ENCODE measurements around the gene NLRP3. TPM values are rescaled to one million over a fixed set of nuclear protein-coding genes. Genes with fewer than 3 reads are reported as not detected.

The NLRP3 gene
- total and polyA plus RNA-seq, 2 of the 13 experiments (the other 11 are each of a cell fraction or from before 2014, with no cell fraction given): not detected

DNA sequence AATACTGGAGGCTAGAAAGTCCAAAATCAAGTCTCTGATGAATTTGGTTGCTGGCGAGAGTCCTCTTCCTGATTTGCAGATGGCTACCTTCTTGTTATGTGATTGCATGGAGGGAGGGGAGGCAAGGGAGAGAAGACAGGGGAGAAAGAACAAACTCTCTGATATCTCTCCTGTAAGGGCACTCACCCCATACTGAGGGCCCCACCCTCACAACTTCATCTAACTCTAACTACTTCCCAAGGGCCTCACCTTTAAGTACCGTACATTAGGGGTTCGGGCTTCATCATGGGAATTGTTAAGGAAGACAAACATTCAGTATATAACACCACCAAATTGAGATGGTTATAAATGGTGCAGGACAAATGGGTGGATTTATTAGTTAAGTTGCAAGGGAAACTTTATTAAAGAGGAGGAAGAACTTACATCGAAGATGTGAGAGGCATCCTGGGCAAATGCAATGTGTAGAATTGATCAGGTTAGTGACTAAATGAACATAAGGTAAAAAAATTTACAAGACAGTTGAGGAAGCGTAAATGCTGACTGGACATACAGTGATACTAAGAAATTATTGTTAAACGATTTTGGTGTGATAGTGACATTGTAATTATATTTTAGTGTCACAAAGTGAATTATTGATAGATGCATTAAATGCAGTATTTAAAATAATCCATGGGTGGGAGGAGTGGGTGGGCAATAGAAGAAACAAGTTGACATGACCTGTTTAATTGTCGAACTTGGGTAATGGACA lies 31.4 kb downstream of the NLRP3 start:
- ChIA-PET POLR2A (no interaction called here), CTCF (ENCODE audit: low intra/inter-chr PET ratio, low total read pairs) (no interaction called here)
- peak; percentile 84 for TF ChIP-seq ZNF264 (CRISPR knock-in tag; IDR thresholded peaks at IDR 0.05)
- peak; percentile 79 for TF ChIP-seq MAFF (IDR thresholded peaks at IDR 0.05; ENCODE audit: low read depth, low read length)
- no peak for TF ChIP-seq ZNF207 (IDR thresholded peaks at IDR 0.05; ENCODE audit: borderline replicate concordance)
- TF ChIP-seq MAFK (conservative IDR thresholded peaks at IDR 0.05 in 1 of 2, IDR thresholded peaks at IDR 0.05 in 1 of 2; ENCODE audit: low read length in 2 of 2): peak; percentile 68 to 83; a peak in 3 of 4 replicates
- H4K20me1 ChIP-seq (ENCODE audit: insufficient read depth, low read length): no peaks in the 10 kb centered on the region
- no peaks in the 10 kb centered on the region for H3K4me1 ChIP-seq (ENCODE audit: insufficient read depth, low read length)
- H3K9me3 ChIP-seq (ENCODE audit: low read length): no peaks in the 10 kb centered on the region
- WGBS (ENCODE audit: low lambda C conversion rate): 40% methylated on average over 7 of the region's 7 CpGs
- peaks cover 1 to 28% of the 10 kb centered on the region in 2 experiments; a peak in 1 of 5 replicates for H3K27me3 ChIP-seq (ENCODE audit: control insufficient read depth in 1 of 2, insufficient read depth in 2 of 2, low read length in 2 of 2)
- DNase-seq (ENCODE audit: low spot score): no peak
- H3K27ac ChIP-seq (ENCODE audit: extremely low read length, insufficient read depth, low read length): no peak overlapping the region
- no peak overlapping the region for H3K9ac ChIP-seq (ENCODE audit: insufficient read depth, low read depth, low read length)
- peak overlapping the region in 1 of 3 experiments; percentile 58; a peak in 1 of 6 replicates for H3K4me3 ChIP-seq (replicated peaks in 1 of 3; ENCODE audit: insufficient read depth in 1 of 3, low read depth in 2 of 3, low read length in 3 of 3)
- BruUV-seq (replicated peaks): no TSS peak
- intact Hi-C loops (cut with micrococcal nuclease; ENCODE audit: unreplicated experiment): no loop called here
- H3K36me3 ChIP-seq (replicated peaks in 1 of 2; ENCODE audit: control insufficient read depth in 1 of 2, insufficient read depth in 2 of 2, low read length in 2 of 2): no peaks in the 10 kb centered on the region
- no peak for FAIRE-seq
- no peaks in the 10 kb centered on the region for H3K79me2 ChIP-seq (ENCODE audit: insufficient read depth, low read length)
- H2AFZ ChIP-seq (ENCODE audit: low read length): no peak overlapping the region
- H3K4me2 ChIP-seq (ENCODE audit: low read depth, low read length): peak overlapping the region; percentile 59
- in situ Hi-C loops (cut with HindIII; ENCODE audit: extremely low pct_ligation_motif_present, low pct_unique_long_range_greater_than_20kb): no loop called here
- ATAC-seq: no peak

DNA sequence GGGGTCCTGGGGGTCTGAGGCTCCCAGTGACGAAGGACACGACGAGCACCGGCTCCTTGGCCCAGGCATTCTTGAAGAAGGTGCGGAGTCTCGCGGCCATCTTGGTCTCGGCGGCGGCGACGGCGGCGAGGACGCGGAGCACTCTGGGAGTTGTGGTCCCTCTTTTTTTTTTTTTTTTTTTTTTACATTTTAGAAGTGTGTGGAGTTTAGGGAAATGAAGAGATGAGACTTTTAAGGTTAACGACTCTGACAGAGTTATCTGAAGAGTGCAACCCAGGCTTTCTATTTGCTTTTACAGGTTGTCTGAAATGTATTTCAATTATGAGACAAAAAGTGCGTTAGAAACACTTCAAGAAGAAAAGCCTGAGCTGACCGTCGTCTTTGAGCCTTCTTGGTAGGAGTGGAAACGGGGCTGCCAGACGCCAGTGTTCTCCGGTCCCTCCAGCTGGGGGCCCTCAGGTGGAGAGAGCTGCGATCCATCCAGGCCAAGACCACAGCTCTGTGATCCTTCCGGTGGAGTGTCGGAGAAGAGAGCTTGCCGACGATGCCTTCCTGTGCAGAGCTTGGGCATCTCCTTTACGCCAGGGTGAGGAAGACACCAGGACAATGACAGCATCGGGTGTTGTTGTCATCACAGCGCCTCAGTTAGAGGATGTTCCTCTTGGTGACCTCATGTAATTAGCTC lies 32.3 kb downstream of the NLRP3 start:
- in situ Hi-C loops (cut with HindIII; ENCODE audit: extremely low pct_ligation_motif_present, low pct_unique_long_range_greater_than_20kb): no loop called here
- TF ChIP-seq, protein P1, sequence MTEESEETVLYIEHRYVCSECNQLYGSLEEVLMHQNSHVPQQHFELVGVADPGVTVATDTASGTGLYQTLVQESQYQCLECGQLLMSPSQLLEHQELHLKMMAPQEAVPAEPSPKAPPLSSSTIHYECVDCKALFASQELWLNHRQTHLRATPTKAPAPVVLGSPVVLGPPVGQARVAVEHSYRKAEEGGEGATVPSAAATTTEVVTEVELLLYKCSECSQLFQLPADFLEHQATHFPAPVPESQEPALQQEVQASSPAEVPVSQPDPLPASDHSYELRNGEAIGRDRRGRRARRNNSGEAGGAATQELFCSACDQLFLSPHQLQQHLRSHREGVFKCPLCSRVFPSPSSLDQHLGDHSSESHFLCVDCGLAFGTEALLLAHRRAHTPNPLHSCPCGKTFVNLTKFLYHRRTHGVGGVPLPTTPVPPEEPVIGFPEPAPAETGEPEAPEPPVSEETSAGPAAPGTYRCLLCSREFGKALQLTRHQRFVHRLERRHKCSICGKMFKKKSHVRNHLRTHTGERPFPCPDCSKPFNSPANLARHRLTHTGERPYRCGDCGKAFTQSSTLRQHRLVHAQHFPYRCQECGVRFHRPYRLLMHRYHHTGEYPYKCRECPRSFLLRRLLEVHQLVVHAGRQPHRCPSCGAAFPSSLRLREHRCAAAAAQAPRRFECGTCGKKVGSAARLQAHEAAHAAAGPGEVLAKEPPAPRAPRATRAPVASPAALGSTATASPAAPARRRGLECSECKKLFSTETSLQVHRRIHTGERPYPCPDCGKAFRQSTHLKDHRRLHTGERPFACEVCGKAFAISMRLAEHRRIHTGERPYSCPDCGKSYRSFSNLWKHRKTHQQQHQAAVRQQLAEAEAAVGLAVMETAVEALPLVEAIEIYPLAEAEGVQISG (CRISPR knock-in tag; IDR thresholded peaks at IDR 0.05): peak; percentile 70
- TF ChIP-seq SUZ12 (IDR thresholded peaks at IDR 0.05; ENCODE audit: low read depth, low read length): peak; percentile 33; the same call in 1 of the 2 replicates
- TF ChIP-seq HMG20B (CRISPR knock-in tag; conservative IDR thresholded peaks at IDR 0.05): no peak
- no peak for TF ChIP-seq CREM (IDR thresholded peaks at IDR 0.05)
- no peak for TF ChIP-seq CREM (CRISPR knock-in tag; IDR thresholded peaks at IDR 0.05)
- TF ChIP-seq ZFY (CRISPR knock-in tag; IDR thresholded peaks at IDR 0.05): 0 out of 2 replicates have a peak, but pooled peaks have one; percentile 33

More for the DNA sequence above, 32.3 kb downstream of the NLRP3 start:
- H3K4me2 ChIP-seq (ENCODE audit: low read depth, low read length): peak overlapping the region; percentile 59
- FAIRE-seq (no peak), ATAC-seq (peak; percentile 63), DNase-seq (ENCODE audit: low spot score) (no peak)
- no peaks in the 10 kb centered on the region for H4K20me1 ChIP-seq (ENCODE audit: insufficient read depth, low read length)
- WGBS (ENCODE audit: low lambda C conversion rate): 22% methylated on average over 30 of the region's 31 CpGs
- peaks cover 1 to 33% of the 10 kb centered on the region in 2 experiments; a peak in 2 of 5 replicates for H3K27me3 ChIP-seq (ENCODE audit: control insufficient read depth in 1 of 2, insufficient read depth in 2 of 2, low read length in 2 of 2)
- ChIA-PET CTCF (ENCODE audit: low intra/inter-chr PET ratio, low total read pairs) (no interaction called here), POLR2A (no interaction called here)
- no TSS peak for BruUV-seq (replicated peaks)
- H2AFZ ChIP-seq (ENCODE audit: low read length): peak overlapping the region; percentile 46
- no peak overlapping the region for H3K27ac ChIP-seq (ENCODE audit: extremely low read length, insufficient read depth, low read length)
- H3K9me3 ChIP-seq (ENCODE audit: low read length): no peaks in the 10 kb centered on the region
- peak overlapping the region; percentile 47 to 58 (median 51); a peak in 5 of 6 replicates for H3K4me3 ChIP-seq (replicated peaks in 1 of 3; ENCODE audit: insufficient read depth in 1 of 3, low read depth in 2 of 3, low read length in 3 of 3)
- intact Hi-C loops (cut with micrococcal nuclease; ENCODE audit: unreplicated experiment): no loop called here
- H3K36me3 ChIP-seq (replicated peaks in 1 of 2; ENCODE audit: control insufficient read depth in 1 of 2, insufficient read depth in 2 of 2, low read length in 2 of 2): no peaks in the 10 kb centered on the region
- no peaks in the 10 kb centered on the region for H3K4me1 ChIP-seq (ENCODE audit: insufficient read depth, low read length)
- H3K79me2 ChIP-seq (ENCODE audit: insufficient read depth, low read length): no peaks in the 10 kb centered on the region
- H3K9ac ChIP-seq (ENCODE audit: insufficient read depth, low read depth, low read length): no peak overlapping the region

All from HepG2 (cell line).